ENCODE results near the gene CCDC136. TPM values are rescaled to one million over a fixed set of nuclear protein-coding genes. Genes with fewer than 3 reads are reported as not detected.

The CCDC136 gene
- total RNA-seq, 1 donor from 2014 or later = 17.9 TPM

- Histone ChIP-seq H3K27ac (no peak overlapping the region), H3K9me3 (no peaks in the 10 kb centered on the region), H3K36me3 (no peaks in the 10 kb centered on the region), H3K4me3 (no peak overlapping the region), H3K27me3 (no peaks in the 10 kb centered on the region), H3K4me1 (peaks cover 29% of the 10 kb centered on the region)
- TF ChIP-seq POLR2AphosphoS5 (IDR thresholded peaks at IDR 0.05; ENCODE audit: insufficient read depth in 1 of 2, low read depth in 1 of 2) (no peak), POLR2A (IDR thresholded peaks at IDR 0.05) (no peak)
- TF ChIP-seq, protein P1, sequence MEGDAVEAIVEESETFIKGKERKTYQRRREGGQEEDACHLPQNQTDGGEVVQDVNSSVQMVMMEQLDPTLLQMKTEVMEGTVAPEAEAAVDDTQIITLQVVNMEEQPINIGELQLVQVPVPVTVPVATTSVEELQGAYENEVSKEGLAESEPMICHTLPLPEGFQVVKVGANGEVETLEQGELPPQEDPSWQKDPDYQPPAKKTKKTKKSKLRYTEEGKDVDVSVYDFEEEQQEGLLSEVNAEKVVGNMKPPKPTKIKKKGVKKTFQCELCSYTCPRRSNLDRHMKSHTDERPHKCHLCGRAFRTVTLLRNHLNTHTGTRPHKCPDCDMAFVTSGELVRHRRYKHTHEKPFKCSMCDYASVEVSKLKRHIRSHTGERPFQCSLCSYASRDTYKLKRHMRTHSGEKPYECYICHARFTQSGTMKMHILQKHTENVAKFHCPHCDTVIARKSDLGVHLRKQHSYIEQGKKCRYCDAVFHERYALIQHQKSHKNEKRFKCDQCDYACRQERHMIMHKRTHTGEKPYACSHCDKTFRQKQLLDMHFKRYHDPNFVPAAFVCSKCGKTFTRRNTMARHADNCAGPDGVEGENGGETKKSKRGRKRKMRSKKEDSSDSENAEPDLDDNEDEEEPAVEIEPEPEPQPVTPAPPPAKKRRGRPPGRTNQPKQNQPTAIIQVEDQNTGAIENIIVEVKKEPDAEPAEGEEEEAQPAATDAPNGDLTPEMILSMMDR (IDR thresholded peaks at IDR 0.05) = no peak
- no peak for DNase-seq (ENCODE audit: extremely low spot score in 2 of 2)
- intact Hi-C loops (cut with DNase I) = no loop called here
Measured at GRCh38 chr7:128793181-128793547, 1.4 kb downstream of the CCDC136 start.

- H3K4me3 ChIP-seq = no peak overlapping the region
- DNase-seq (ENCODE audit: extremely low spot score in 2 of 2) = no peak
- H3K27ac ChIP-seq = no peak overlapping the region
- no peaks in the 10 kb centered on the region for H3K9me3 ChIP-seq
- no peaks in the 10 kb centered on the region for H3K27me3 ChIP-seq
- H3K4me1 ChIP-seq = peaks cover 29% of the 10 kb centered on the region
- no peaks in the 10 kb centered on the region for H3K36me3 ChIP-seq
- intact Hi-C loops (cut with DNase I) = no loop called here
- TF ChIP-seq POLR2AphosphoS5 (IDR thresholded peaks at IDR 0.05; ENCODE audit: insufficient read depth in 1 of 2, low read depth in 1 of 2) = no peak
Measured at GRCh38 chr7:128794020-128794419, 2.3 kb downstream of the CCDC136 start.

GRCh38 chr7:128794436-128794835, 2.7 kb downstream of the CCDC136 start:
- intact Hi-C loops (cut with DNase I) = no loop called here
- Histone ChIP-seq H3K4me3 (no peak overlapping the region), H3K27me3 (no peaks in the 10 kb centered on the region), H3K4me1 (peaks cover 29% of the 10 kb centered on the region), H3K27ac (no peak overlapping the region), H3K36me3 (no peaks in the 10 kb centered on the region), H3K9me3 (no peaks in the 10 kb centered on the region)
- DNase-seq (ENCODE audit: extremely low spot score in 2 of 2) = no peak
- TF ChIP-seq POLR2A (IDR thresholded peaks at IDR 0.05) = no peak
- TF ChIP-seq, protein P1 (IDR thresholded peaks at IDR 0.05) = no peak
- TF ChIP-seq POLR2AphosphoS5 (IDR thresholded peaks at IDR 0.05; ENCODE audit: insufficient read depth in 1 of 2, low read depth in 1 of 2) = no peak

- H3K9me3 ChIP-seq = no peaks in the 10 kb centered on the region
- no peak overlapping the region for H3K4me3 ChIP-seq
- intact Hi-C loops (cut with DNase I) = no loop called here
- H3K27ac ChIP-seq = no peak overlapping the region
- no peak for TF ChIP-seq POLR2A (IDR thresholded peaks at IDR 0.05)
- TF ChIP-seq POLR2AphosphoS5 (IDR thresholded peaks at IDR 0.05; ENCODE audit: insufficient read depth in 1 of 2, low read depth in 1 of 2) = no peak
- TF ChIP-seq, protein P1 (IDR thresholded peaks at IDR 0.05) = no peak
- peaks cover 26% of the 10 kb centered on the region for H3K4me1 ChIP-seq
- no peaks in the 10 kb centered on the region for H3K36me3 ChIP-seq
- no peaks in the 10 kb centered on the region for H3K27me3 ChIP-seq
- DNase-seq (ENCODE audit: extremely low spot score in 2 of 2) = no peak
Measured at GRCh38 chr7:128795129-128795528, 3.4 kb downstream of the CCDC136 start.

GRCh38 chr7:128796327-128796726, 4.6 kb downstream of the CCDC136 start:
- no peaks in the 10 kb centered on the region for H3K27me3 ChIP-seq
- intact Hi-C loops (cut with DNase I) = no loop called here
- H3K4me1 ChIP-seq = peaks cover 17% of the 10 kb centered on the region
- no peak for DNase-seq (ENCODE audit: extremely low spot score in 2 of 2)
- no peaks in the 10 kb centered on the region for H3K9me3 ChIP-seq
- TF ChIP-seq, protein P1 (IDR thresholded peaks at IDR 0.05) = no peak
- no peak for TF ChIP-seq POLR2AphosphoS5 (IDR thresholded peaks at IDR 0.05; ENCODE audit: insufficient read depth in 1 of 2, low read depth in 1 of 2)
- TF ChIP-seq POLR2A (IDR thresholded peaks at IDR 0.05) = no peak
- H3K27ac ChIP-seq = no peak overlapping the region
- no peak overlapping the region for H3K4me3 ChIP-seq
- no peaks in the 10 kb centered on the region for H3K36me3 ChIP-seq
